ENCODE measurements around the gene DGKG. TPM values are rescaled to one million over a fixed set of nuclear protein-coding genes. Genes with fewer than 3 reads are reported as not detected.

DGKG gene
- total and polyA plus RNA-seq, 2 of the 8 experiments (the other 6 are each of a cell fraction or from before 2014, with no cell fraction given): 0.30 to 0.48 TPM

- TF ChIP-seq CHD7 (IDR thresholded peaks at IDR 0.05; ENCODE audit: insufficient replicate concordance, low read length) (no peak), RAD21 (IDR thresholded peaks at IDR 0.05 in 1 of 2, conservative IDR thresholded peaks at IDR 0.05 in 1 of 2; ENCODE audit: low read depth in 2 of 2, low read length in 2 of 2) (no peak), TEAD4 (IDR thresholded peaks at IDR 0.05; ENCODE audit: low read depth, low read length) (no peak), GABPA (IDR thresholded peaks at IDR 0.05; ENCODE audit: borderline replicate concordance, insufficient read depth, low read length) (no peak), MAFK (IDR thresholded peaks at IDR 0.05; ENCODE audit: low read depth, low read length) (no peak), SIN3A (conservative IDR thresholded peaks at IDR 0.05 in 1 of 2, IDR thresholded peaks at IDR 0.05 in 1 of 2; ENCODE audit: low read depth in 1 of 2, low read length in 2 of 2) (no peak), JUND (IDR thresholded peaks at IDR 0.05; ENCODE audit: low read length) (no peak), CHD1 (IDR thresholded peaks at IDR 0.05; ENCODE audit: low read depth, low read length) (no peak), POU5F1 (IDR thresholded peaks at IDR 0.05; ENCODE audit: low read depth, low read length) (no peak)
- TF ChIP-seq, protein P1, sequence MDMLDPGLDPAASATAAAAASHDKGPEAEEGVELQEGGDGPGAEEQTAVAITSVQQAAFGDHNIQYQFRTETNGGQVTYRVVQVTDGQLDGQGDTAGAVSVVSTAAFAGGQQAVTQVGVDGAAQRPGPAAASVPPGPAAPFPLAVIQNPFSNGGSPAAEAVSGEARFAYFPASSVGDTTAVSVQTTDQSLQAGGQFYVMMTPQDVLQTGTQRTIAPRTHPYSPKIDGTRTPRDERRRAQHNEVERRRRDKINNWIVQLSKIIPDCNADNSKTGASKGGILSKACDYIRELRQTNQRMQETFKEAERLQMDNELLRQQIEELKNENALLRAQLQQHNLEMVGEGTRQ (IDR thresholded peaks at IDR 0.05; ENCODE audit: low read length): no peak
Observed at GRCh38 chr3:186165331-186165730, 196.7 kb downstream of the DGKG start (continued).
